ENCODE data around the gene SYT6.

DNA sequence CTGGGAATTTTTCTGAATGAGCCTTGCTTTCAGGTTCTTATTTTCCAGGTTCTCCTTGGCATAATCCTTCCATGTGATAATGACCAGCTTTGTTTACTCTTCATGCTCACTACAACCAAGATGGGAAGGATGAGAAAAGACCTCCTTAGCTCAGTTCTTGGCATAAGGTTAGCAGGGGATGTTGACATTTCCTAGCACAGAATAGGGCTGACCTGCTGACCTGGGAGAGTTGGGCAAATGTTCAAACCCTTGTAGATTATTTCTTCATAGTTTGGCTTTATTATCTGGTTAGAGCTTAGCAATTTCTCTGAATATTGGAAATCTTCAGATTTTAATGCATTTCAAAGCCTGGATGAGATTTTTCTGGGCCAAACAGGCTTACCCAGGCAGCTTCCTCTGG lies 23.6 kb upstream of the SYT6 start:
- TF ChIP-seq ZFX (IDR thresholded peaks at IDR 0.05) (no peak), TCF7L2 (IDR thresholded peaks at IDR 0.05; ENCODE audit: borderline replicate concordance, extremely low read depth, insufficient read depth, insufficient read length) (no peak), POLR2AphosphoS5 (IDR thresholded peaks at IDR 0.05; ENCODE audit: low read depth, low read length) (no peak), ZNF274 (IDR thresholded peaks at IDR 0.05; ENCODE audit: low read depth, low read length) (no peak), REST (IDR thresholded peaks at IDR 0.05; ENCODE audit: low read depth) (no peak), EZH2phosphoT487 (IDR thresholded peaks at IDR 0.05; ENCODE audit: borderline replicate concordance) (no peak), EZH2 (IDR thresholded peaks at IDR 0.05) (no peak), POLR2A (IDR thresholded peaks at IDR 0.05; ENCODE audit: borderline replicate concordance, extremely low read depth, insufficient read depth, insufficient read length) (no peak), SRF (IDR thresholded peaks at IDR 0.05; ENCODE audit: low read depth) (no peak)
- TF ChIP-seq, protein P1, sequence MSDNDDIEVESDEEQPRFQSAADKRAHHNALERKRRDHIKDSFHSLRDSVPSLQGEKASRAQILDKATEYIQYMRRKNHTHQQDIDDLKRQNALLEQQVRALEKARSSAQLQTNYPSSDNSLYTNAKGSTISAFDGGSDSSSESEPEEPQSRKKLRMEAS (IDR thresholded peaks at IDR 0.05), result no peak
- TF ChIP-seq, protein P2, sequence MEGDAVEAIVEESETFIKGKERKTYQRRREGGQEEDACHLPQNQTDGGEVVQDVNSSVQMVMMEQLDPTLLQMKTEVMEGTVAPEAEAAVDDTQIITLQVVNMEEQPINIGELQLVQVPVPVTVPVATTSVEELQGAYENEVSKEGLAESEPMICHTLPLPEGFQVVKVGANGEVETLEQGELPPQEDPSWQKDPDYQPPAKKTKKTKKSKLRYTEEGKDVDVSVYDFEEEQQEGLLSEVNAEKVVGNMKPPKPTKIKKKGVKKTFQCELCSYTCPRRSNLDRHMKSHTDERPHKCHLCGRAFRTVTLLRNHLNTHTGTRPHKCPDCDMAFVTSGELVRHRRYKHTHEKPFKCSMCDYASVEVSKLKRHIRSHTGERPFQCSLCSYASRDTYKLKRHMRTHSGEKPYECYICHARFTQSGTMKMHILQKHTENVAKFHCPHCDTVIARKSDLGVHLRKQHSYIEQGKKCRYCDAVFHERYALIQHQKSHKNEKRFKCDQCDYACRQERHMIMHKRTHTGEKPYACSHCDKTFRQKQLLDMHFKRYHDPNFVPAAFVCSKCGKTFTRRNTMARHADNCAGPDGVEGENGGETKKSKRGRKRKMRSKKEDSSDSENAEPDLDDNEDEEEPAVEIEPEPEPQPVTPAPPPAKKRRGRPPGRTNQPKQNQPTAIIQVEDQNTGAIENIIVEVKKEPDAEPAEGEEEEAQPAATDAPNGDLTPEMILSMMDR (IDR thresholded peaks at IDR 0.05 in 2 of 3, conservative IDR thresholded peaks at IDR 0.05 in 1 of 3; ENCODE audit: borderline replicate concordance in 1 of 3, insufficient read depth in 1 of 3, low read depth in 2 of 3, low read length in 2 of 3), result no peak
- TF ChIP-seq, protein P3, sequence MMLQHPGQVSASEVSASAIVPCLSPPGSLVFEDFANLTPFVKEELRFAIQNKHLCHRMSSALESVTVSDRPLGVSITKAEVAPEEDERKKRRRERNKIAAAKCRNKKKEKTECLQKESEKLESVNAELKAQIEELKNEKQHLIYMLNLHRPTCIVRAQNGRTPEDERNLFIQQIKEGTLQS (IDR thresholded peaks at IDR 0.05), result no peak
